ENCODE data around the gene TNS4.

Gene TNS4

DNA sequence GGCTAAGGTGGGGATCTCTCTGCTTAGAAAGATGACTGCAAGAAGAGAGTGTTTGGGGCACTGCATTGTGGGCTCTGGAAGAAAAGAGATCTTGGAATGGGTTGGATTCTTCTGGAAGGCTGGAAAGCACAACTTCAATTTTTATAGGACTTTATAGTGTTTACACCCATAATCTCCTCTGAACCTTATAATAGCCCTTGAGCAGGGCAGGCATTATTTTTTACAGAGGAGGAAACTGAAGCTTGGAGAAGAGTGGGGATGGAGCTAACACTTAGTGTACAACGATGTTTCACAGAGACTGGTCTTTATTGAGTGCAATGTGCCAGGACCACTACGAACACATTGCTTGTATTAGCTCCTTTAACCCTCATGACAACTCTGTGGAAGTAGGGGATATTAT is 10.4 kb downstream of the TNS4 start:
- DNase-seq: no peak

DNA sequence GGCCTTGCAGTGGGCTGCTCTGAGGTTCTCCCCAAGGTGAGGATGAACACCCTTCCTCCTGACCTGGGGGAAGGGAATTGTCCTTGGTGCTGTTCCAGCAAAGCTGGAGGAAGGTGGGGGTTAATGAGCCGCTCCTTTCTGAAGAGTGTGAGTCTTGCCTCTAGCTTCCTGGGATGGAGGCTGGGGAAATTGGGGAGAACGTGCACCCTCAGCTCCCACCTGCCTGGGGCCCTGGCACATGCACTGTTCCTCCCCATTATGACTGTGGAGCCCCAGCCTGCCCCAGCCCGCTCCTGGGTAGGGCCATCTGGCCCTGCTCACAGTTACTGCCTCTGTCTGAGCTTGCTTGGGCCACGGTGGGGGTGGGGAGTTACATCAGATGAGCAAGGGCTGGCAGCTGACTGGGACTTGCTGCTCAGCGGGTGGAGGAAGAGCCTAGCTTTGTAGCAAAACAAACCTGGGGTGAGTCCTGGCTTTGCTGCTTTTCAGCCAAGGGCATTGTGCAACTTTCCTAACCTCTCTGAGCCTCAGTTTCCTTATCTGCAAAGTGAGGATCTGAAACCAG is 11.1 kb downstream of the TNS4 start:
- no peak for DNase-seq

DNA sequence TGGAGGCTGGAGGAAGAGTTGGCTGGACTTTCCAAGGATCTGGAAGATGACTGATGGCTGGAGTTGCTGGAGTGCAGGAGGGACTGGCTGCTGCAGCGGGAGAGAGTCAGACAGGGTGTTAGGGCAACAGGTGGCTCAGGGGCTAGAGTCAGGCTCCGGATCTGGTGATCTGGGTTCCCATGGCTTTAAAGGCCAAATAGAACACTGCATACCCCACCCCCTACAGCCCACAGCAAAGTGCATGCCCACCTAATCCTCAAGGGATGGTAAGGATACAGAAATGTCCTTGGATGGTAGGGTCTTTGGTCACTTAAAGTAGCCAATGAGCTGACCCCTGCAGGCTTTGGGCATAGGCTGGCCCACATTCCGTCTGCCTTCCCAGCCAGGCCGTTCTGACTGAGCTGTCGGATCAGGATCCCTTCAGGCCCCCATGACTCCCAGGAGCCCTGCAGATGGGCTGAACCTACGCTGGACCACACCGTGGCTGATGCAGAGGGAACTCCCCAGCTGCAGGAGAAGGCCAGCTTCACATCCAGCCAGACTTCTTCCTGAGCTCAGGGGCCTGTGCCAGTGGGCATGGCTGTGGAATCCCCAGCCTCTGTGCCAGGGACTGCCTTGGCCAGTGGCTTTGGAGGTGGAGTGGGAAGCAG is 13.9 kb downstream of the TNS4 start:
- DNase-seq: no peak

DNA sequence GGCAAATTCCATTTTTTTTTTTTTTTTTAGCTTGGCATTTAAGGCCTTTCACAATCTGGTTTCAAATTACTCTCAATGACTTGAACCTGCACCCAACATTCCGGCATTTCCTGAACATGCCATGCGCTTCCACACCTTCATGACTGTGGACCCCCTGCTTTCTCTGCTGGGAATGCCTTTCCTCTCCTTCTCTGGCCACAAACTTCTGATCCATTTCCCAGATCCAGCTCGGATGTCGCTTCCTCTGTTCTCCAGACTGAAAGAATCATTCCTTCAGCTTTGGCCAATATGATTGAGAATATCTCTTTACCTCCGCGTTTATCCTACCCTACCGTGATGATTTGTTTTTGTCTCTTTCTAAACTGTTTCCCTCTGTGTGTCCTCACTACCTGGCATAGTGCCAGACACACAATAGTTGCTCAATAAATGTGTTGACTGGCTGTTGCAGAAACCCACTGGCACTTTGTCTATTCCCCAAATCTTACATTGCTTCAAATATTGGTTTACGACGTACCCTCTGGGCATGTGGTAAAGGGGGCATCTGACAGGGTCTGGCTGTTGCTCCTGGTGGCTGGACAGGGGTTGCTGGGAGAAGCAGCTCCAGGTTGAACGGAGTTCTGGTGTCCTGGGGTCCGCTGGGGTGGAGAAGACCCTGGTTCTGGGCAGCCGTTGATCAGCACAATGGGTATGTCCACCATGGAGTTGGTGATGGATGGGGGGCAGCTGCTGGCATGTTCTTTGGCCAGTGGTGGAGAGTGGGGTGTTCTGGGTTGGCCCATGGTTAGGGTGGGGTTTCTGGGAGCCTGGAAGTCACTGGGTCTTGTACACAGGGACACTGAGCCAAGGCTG is 14.7 kb downstream of the TNS4 start:
- no peak for DNase-seq

DNA sequence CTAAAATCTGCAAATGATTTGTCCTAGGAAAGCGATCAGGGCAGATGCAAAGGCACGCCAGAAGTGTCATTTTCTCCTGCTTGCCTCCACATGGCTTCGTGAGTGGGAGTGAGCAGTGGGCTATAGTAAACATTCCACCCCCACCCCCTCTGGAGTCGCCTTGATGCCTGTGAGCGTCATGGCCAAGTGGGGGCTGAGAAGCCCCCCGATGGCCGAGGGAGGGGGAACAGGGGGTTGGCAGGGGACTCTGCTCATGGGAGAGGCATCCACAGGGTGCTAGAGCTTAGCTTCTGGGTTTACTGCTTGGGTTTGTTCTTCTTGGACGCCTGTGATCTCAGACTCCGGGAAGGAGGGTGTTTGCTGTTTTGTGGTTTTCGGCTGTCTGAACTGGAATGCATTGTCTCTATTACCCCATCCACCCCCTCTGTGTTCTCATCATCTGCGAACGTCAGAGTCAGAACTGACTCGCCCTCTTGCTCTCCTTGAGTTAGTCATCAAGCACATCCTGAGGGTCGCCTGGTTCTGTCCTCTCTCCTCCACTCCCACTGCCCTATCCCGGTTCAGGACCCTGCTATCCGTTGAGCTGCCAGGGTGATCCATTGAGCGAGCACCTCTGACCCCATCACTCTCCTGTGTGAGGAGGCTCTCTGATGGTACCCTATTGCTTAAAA is 15.4 kb downstream of the TNS4 start:
- no peak for DNase-seq

DNA sequence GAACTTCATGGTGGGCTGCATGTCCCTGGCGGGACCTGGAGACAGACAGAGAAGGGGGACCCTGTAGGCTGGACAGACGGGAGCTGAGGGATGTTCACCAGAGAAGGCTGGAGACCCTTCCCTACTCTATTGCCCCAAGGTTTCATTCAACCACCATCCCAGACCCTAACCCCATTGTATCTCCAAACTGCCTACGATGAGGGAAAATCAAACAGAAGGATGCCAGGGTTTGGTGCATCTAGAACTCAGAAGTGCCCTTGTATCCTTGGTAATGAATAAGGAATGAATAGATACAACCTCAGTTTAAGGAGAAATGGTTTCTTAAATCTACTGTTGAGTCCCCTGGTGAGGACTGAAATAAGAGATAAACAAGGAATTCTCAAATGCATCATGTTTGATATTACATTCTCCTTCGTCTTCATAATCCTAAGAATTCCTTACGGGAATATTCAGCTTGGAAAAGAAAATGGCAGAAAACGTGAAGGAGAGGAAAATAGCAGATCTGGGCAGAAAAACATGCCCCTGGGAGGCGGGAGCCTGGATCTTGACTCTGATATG is 16.4 kb downstream of the TNS4 start:
- no peak for DNase-seq

DNA sequence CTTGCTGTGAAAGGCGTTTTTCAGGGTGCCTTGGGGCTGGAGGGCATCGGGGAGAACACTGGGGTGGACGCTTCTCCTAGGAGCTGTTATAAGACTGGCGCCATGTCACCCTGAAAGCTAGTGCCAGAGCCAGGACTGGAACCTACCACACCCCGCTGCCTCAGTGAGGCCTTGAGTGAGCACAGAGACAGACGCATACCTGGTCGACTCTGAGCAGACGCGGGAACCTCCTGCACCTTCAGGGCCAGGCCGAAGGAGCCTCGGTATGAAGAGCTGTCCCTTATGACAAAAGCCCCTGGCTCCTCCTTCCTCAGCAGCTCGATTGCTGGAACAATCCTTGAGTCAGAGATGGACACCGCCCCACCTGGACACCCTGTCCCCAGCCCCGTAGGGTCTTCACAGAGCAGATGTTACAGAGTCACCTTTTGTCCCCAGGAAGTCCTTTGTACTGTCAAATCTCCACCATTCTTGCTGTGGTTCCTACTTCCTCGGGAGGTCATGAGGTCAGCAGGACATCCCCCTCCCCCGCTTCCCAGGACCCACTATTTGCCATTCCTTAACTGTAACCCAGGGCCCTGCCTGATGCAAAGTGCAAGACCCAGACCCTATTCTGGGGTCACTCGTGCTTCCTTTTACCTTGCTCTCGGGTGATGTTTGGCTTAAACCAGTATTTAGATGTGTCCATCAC is 17.0 kb downstream of the TNS4 start:
- DNase-seq: no peak

DNA sequence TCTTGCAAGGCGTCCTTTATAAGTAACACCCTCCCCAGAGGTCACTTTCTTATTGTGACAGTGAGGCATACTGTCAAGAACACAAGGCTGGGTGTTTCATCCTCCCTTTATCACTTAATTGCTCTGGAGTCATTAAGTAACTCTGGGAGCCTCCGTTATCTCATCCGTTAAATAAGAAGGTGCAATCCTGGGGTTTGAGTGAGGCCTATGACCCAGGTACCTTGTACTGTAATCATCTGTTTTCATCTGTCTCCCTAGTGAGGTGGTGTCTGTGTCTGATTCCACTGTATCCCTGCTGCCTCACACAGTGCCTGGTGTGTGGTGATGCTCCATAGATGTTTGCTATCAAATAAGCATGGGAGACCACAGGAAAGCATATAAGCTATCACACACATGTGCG is 17.7 kb downstream of the TNS4 start:
- no peak for DNase-seq

DNA sequence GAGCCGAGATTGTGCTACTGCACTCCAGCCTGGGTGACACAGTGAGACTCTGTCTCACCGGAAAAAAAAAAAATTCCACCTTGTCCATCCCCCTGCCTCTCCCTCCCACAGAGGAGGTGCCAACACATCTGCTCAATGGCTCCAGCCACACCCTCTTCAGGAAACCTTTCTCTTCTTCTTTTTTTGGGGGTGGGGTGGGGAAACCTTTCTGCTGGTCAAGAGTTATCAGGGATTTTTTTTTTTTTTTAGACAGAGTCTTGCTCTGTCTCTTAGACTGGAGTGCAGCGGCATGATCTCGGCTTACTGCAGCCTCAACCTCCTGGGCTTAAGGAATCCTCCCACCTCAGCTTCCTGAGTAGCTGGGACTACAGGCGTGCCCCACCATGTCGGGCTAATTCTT is 18.7 kb downstream of the TNS4 start:
- DNase-seq: no peak

DNA sequence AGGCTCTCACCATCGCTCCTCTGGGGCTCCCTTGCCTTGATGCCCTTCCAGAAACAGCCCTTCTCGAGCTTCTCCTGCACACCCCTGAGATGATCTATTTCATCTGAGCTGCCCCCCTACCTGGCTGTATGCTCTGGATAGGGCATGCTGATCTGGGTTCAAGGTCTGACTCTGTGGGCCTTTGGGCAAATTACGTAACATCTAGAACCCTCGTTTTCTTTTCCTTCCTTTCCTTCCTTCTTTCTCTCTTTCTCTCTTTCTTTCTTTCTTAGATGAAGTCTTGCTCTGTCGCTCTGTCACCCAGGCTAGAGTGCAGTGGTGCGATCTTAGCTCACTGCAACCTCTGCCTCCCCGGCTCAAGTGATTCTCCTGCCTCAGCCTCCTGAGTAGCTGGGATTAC is 20.3 kb downstream of the TNS4 start:
- no peak for DNase-seq

DNA sequence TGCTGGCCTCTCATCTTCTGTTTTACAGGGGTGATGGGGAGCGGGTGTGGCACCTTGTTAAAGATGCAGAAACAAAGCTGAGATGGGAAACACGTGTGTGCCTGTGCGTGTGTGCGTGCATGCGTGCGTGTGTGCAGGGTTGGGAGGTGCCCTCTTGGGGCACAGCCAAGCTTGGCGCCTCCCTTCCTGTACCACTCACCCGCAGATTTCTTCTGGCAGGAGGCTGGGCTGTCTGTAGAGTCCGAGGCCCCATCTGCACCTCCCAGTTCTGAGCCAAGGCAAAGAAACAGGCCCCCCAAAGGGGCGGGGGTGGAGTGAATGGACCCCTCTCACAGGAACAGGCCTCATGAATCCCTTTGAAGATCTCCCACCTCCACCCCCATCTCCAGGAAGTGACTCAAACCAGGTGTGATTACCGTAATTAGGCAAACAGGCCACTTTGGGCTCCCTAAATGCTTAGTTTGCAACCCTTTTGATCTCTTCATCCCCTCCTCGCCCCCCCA is 20.9 kb downstream of the TNS4 start:
- no peak for DNase-seq

DNA sequence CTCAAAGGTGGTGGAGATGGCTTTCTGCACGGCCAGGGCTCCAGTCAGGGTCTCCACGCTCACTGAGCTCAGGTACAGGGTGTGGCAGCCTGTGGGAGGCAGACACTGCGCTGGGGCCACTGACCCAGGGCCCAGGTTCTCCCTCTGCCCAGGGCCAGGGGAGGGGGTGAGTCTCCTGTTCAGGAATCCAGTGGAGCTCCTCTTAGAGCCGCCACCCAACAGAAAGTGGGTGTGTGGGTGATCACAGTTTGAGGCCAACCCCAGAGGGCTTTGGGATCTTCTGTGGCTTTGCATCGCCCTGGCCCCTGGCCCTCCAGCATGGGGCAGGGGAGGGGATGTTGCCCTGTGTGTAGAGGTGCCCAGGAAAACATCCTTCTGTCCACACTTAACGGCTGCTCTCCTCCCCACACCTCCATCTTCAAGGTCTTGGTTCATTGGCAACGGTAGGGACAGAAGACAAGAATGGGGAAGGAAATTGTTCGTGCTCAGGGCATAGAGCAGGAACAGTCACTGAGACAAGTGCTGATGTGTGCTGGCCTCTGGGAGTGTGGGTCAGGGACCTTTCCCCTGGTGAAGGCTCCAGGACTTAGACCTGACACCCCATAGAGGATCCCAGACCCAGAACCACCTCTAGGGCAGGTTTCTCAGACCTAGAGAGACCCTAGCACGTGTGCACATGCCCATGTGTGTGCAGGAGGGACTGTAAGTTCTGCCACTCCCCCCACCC is 21.5 kb downstream of the TNS4 start:
- no peak for DNase-seq

DNA sequence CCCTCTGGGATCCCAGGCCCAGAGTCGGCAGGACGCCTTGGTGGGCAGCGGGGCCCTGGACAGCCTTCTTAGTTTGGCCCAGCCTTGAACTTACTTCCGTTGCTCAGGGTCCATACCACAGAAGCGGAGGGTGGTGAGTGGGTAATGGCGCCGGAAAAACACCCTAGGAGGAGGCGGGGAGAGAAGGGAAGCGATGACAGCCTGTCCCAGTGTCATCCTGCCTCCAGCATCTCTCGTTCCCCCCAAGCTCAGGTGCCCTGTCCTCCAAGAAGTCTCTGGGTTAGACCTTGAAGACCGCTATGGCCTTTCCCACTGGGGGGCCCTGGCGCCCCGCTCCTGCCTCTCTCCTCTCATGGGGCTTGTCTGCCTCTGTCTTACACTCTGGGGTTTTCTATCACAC is 22.9 kb downstream of the TNS4 start:
- no peak for DNase-seq

DNA sequence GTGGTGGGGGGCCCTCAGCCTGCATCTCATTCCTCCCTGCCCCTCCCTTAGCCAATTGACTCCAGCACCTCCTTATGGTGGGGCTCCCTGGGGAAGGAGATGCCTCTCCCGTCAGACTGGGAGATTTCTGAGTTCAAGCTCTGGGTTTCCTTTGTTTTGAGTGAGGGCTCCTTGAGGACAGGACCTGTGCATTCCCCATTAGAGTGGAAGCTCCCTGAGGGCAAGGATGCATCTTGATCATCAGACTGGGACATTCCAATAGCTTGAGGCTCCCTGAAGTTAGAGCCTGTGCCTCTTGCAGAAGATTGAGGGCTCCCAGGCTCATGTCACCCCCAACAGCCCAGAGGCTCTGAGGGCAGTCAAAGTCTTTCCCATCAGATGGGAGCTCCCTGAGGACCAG is 23.6 kb downstream of the TNS4 start:
- DNase-seq: no peak

DNA sequence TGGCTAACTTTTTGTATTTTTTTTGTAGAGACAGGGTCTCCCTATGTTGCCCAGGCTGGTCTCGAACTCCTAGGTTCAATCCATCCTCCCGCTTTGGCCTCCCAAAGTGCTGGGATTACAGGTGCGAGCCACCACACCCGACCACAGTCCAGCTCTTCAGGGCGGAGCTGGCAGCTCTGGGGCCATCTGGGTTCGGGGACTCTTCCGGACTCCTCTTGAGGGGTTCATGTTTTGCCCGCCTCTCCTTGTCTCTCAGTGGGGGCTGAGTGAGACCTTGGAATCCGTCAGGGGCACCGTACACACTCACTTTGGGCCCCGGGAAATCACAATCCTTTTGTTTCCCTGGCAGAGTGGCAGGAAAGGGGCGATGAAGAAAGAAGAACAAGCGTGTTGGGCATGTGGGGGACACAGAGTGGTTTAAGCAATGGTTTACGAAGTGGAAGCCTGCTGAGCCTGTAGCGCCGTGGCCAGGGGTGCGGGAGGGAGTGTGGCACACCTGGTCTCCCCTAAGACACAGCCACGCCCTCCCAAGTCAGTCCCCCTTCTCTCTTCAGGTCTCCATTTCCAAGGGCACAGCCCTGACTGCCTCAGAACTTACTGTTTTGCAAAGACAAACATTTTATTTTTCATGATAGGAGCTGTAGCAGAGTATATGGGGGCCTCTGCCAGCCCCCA is 26.1 kb downstream of the TNS4 start:
- no peak for DNase-seq

DNA sequence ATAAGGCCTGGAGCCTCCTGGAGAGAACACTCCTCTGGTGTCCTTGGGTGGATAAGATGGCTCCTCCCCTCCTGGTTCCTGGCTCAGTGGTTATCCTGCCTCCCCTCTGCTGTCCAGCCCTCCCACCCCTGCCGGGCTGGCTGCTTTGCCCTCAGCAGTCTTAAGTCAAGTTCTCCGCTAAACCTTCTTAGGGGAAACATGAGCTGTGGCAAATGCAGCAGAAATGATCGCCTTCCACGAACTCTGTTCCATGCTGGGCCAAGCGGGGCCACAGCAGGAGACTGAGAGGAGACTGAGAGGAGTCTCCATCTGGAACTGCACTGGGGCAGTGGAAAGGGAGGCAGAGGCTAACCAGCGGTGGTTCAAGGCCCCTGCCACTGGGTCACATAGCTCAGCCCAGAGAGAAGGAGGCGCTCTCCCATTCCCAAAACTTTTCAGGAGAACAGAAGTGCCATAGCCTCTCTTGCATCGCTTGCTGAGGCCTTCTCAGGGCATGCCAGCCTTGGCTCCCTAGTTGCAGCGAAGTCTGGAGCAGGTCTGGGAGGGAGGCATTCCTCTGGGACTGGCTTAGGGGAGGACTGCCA is 26.9 kb downstream of the TNS4 start:
- no peak for DNase-seq

DNA sequence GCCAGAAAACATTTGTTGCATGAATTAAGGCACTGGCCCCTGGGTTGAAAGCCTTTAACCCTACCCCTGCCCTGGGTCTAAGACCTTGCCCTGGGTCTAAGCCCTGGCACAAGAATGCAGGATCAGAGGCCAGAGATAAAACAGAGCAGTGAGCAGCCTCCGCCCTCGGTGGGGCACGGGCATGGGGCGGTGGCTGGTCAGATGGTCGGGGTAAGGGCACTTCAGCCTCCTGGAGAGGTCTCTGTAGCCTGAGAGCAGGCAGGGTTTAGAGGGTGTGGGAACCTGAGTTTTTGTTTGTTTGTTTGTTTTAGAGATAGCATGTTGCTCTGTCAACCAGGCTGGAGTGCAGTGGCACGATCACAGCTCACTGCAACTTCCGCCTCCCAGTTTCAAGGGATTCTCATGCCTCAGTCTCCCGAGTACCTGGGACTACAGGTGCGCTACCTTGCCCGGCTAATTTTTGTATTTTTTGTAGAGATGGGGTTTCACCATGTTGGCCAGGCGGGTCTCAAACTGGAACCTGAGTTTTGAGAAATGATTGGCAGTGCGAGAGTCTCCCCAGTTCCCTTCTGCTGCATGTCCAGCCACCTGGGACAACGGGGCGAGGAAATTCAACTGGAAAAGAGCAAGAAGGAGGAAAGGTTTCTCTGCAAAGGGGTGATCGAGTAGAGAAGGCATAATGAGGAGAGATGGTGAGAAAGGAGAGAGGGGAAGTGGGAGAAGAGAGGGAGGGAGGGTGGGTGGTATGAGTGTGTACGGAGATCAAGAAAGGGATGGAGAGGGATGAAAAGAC is 27.7 kb downstream of the TNS4 start:
- no peak for DNase-seq

DNA sequence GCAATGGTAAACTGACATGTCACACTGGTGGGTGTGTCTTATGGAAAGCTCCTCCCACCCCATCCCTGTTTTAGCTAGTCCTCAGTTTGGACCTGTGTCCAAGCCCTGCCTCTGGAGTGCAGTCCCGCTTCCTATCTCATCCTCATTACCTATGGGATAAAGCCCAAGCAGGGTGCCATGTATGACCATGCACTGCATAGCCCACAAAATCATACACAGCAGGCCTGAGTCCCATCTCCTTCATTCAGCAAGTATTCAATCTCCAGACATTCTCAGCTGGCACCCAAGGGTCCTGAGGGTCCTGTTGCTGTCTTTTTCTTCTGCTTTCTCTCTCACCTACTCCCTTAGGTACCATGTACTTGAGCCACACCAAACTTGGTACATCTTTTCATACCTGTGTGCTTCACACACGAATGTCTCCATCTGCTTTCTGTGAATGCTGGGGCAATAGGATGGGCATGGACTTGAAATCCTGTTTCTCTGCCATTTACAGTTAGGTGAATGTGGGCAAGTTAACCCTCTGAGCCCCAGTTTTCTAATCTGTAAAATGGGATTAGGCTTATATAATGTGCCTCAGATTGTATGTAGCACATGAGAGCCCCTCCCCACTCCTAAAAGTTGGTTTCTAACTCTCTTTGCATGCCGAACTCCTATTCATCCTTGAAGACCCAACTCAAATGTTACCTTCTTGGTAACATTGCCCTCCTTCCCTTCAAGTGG is 28.5 kb downstream of the TNS4 start:
- no peak for DNase-seq
